Ovary (tissue), 9 donors: ENCODE results near the gene SYT17. TPM values are rescaled to one million over a fixed set of nuclear protein-coding genes. Genes with fewer than 3 reads are reported as not detected.

Experiments
- DNase-seq, 5 donors: peaks; one replicate each; pipeline ENCODE4 v3.0.0-alpha.2; 2019 to 2020
- H3K27ac ChIP-seq, 2 donors: fragments of 200-600 bp; one replicate each; pipeline versions ENCODE4 v1.5.1 to v1.8.0; 2019 to 2022
- H3K27me3 ChIP-seq: fragments of 200-600 bp; one replicate; pipeline ENCODE4 v1.8.0; 2022
- H3K36me3 ChIP-seq: fragments of 200-600 bp; sonication (generic); one replicate; pipeline ENCODE4 v1.5.1; 2019
- H3K4me1 ChIP-seq: one replicate; pipeline ENCODE4 v1.8.1; 2013; ENCODE audit warnings: mild to moderate bottlenecking, moderate library complexity; ENCODE audit not compliant: insufficient read depth
- H3K4me3 ChIP-seq: fragments of 200-600 bp; sonication (generic); one replicate; pipeline ENCODE4 v1.5.1; 2017
- H3K9me3 ChIP-seq, 2 donors: fragments of 200-600 bp in 1 of 2; sonication (generic) in 1 of 2; one replicate each; pipeline versions ENCODE4 v1.5.1 to v1.8.1; 2013 to 2019; ENCODE audit warnings: mild to moderate bottlenecking in 1 of 2, moderate library complexity in 1 of 2
- CTCF ChIP-seq, 3 donors: fragments of 450-650 bp in 2 of 3; fragments of 200-600 bp in 1 of 3; IDR thresholded peaks; one replicate each; pipeline versions ENCODE4 v1.5.1 to v1.8.0; 2016 to 2022; ENCODE audit warnings: antibody characterized with exemption in 3 of 3, mild to moderate bottlenecking in 1 of 3
- EP300 ChIP-seq: sonication (generic); formaldehyde crosslinking; IDR thresholded peaks from one replicate; pipeline ENCODE4 v1.6.1; 2017; ENCODE audit warnings: antibody characterized with exemption
- POLR2A ChIP-seq: fragments of 450-650 bp; IDR thresholded peaks from one replicate; pipeline ENCODE4 v1.6.1; 2017; ENCODE audit warnings: antibody characterized with exemption, mild to moderate bottlenecking, moderate library complexity
- WGBS, 3 donors: extraction: QIAGEN DNeasy Blood & Tissue Kit in 1 of 3; methylation state at CpG; one replicate each; pipeline versions ENCODE4 v1.1.5 to v1.1.7; 2013 to 2017; 5-methylcytosine and 5-hydroxymethylcytosine counted together
- intact Hi-C, 4 donors: fragments of 100-400 bp; cut with DNase I; formaldehyde crosslinking; loops; one replicate each; pipeline versions ENCODE4 v1.11.0 to v1.15.1; 2022 to 2023
- polyA plus RNA-seq, 2 donors: library from polyadenylated mRNA; stranded (reverse); fragments of 200-250 nt in 1 of 2; fragments of 350-450 nt in 1 of 2; fragmentation: Illumina TruSeq in 1 of 2; extraction: RNeasy Lipid Tissue Mini Kit (QIAGEN cat#74804) in 1 of 2; gene quantifications; one replicate each; pipeline ENCODE4 v1.2.3, GENCODE V29; 2013 to 2014
- total RNA-seq, 7 donors: library from RNA; depleted of rRNA in 2 of 7; stranded (reverse); fragments of >200 nt in 2 of 7; fragmentation: NEBNext Ultra II Directional in 3 of 7; extraction: Animal tissue kit (Norgen Biotek cat#: 25700) in 3 of 7; gene quantifications; one replicate each; pipeline versions ENCODE4 v1.1.0 to v1.2.4, GENCODE V29; 2016 to 2023
- donor health status: DM: no; HTN: no; CAD: no; lungs with moderate emphysema.
- donor health status: DM: no; HTN: no; CAD: no.
- donor health status: Bipolar disorder and iron deficiency.
- donor health status: DM: yes; HTN: yes; CAD: no.
- donor health status: DM: no; HTN: no; CAD: no.
- donor health status: DM: yes; HTN: yes; CAD: no.

Gene SYT17
- total and polyA plus RNA-seq, 9 donors: 0.36 to 1.5 (median 0.82) TPM

DNA sequence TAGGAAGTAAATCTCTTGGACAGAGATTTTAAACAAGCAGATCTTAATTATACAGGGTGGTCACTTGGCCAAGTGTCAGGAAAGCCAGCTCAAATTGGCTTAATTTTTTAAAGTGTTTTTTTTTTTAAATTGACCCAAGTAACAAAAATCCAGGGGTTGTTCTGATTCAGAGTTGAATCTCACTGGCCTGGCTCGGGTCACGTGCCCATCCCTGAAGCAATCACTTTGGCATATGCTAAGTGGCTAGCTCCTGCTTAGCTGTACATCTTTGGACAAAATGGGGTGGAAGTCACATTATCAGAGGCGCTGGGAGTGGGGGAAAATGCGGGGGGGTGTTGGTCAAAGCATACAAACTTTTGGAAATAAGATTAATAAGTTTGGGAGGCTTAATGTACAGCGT lies 141.1 kb downstream of the SYT17 start:
- 62 to 75% (median 68%) methylated on average over 5 of the region's 5 CpGs for WGBS, 3 donors
- Histone ChIP-seq H3K27ac (no peak overlapping the region), H3K27me3 (no peaks in the 10 kb centered on the region), H3K36me3 (no peaks in the 10 kb centered on the region), H3K4me3 (no peak overlapping the region), H3K9me3 (no peaks in the 10 kb centered on the region), H3K4me1 (no peaks in the 10 kb centered on the region)
- no peak for TF ChIP-seq CTCF (IDR thresholded peaks at IDR 0.05)
- TF ChIP-seq POLR2A: no peak
- no peak for TF ChIP-seq EP300
- DNase-seq: no peak
- intact Hi-C loops: loop anchor here in 1 of 4 donors (10.0 kb wide), 1 partner anchor 56 kb away; no protein-coding TSS in a partner anchor

DNA sequence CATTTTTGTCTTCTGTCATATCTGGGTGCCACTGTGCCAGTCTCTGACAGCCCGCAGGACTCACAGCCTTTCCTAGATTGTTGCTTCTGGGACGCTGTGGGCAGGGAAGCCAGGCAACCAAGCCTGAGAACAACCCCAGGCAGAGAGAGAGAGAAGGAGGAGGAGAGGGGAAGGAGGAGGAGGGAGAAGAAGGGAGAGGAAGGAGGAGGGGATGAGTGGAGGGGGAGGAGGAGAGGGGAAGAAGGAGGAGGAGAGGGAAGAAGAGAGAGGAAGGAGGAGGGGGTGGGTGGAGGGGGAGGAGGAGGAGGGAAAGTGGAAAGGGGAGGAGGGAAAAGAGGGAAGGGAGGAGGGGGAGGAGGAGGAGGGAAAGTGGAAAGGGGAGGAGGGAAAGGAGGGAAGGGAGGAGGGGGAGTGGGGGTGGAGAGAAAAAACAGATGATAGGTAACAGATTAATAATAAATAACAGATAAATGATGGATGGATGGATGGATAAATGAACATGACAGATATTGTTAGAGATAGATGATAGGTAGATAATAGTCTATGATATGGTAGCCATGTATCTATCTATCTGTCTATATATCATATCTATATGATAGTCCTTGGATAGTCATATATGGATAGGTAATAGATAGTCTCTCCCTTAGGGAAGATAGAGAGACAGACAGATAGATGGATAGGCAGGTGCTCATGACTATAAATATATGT lies 146.8 kb downstream of the SYT17 start:
- 74 to 90% (median 77%) methylated on average over 2 of the region's 2 CpGs for WGBS, 3 donors
- H3K9me3 ChIP-seq: no peaks in the 10 kb centered on the region
- H3K4me3 ChIP-seq: no peak overlapping the region
- H3K27ac ChIP-seq: no peak overlapping the region
- intact Hi-C loops: no loop called here
- no peaks in the 10 kb centered on the region for H3K27me3 ChIP-seq
- no peaks in the 10 kb centered on the region for H3K36me3 ChIP-seq
- no peak for TF ChIP-seq CTCF (IDR thresholded peaks at IDR 0.05)
- TF ChIP-seq POLR2A: no peak
- no peak for TF ChIP-seq EP300
- H3K4me1 ChIP-seq: no peaks in the 10 kb centered on the region
- no peak for DNase-seq

DNA sequence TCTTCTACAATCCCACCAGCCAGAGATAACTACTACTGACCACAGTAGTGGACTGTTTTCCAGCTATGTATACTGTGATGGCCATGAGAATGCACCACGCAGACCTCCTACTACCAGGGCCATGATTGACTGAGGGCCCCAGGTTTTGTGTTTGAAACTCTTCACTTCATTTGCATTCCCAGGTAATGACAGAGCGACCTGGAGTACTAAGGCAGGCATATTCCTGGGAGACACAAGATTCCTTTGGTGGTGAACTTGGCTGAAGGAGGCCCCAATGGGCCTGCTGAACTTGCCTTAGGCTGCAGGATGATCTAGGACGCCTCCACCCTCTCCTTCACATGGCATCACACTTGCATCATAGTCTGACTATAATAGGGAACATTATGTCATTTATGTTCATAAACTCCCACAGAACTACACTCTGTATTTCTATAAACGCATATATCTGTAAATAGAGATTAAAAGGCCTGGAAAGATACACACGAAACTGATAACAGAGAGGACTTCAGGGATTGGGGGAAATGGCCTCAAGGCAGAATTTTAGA lies 147.9 kb downstream of the SYT17 start:
- TF ChIP-seq EP300 (no peak), POLR2A (no peak), CTCF (IDR thresholded peaks at IDR 0.05) (no peak)
- Histone ChIP-seq H3K36me3 (no peaks in the 10 kb centered on the region), H3K27ac (no peak overlapping the region), H3K4me1 (no peaks in the 10 kb centered on the region), H3K4me3 (no peak overlapping the region), H3K27me3 (no peaks in the 10 kb centered on the region), H3K9me3 (no peaks in the 10 kb centered on the region)
- intact Hi-C loops: no loop called here
- DNase-seq: no peak
- WGBS, 3 donors: 46 to 58% (median 57%) methylated on average over 5 of the region's 5 CpGs

GRCh38 chr16:19316846-19317245 lies 148.8 kb downstream of the SYT17 start:
- H3K36me3 ChIP-seq: no peaks in the 10 kb centered on the region
- H3K27ac ChIP-seq: no peak overlapping the region
- no peaks in the 10 kb centered on the region for H3K4me1 ChIP-seq
- intact Hi-C loops: no loop called here
- TF ChIP-seq EP300 (no peak), POLR2A (no peak), CTCF (IDR thresholded peaks at IDR 0.05) (no peak)
- H3K4me3 ChIP-seq: no peak overlapping the region
- WGBS, 3 donors: 29 to 44% (median 31%) methylated on average over 7 of the region's 7 CpGs
- no peaks in the 10 kb centered on the region for H3K27me3 ChIP-seq
- H3K9me3 ChIP-seq: no peaks in the 10 kb centered on the region
- no peak for DNase-seq

Other genes starting within 250 kb of the SYT17 start
- 10 to 100 TPM; 44.3 to 94.5 (median 61.5) TPM for gene SMG1, start 241.8 kb upstream of the SYT17 start, total RNA-seq
- 10 to 100 TPM; 12.5 to 23.5 TPM for gene SMG1, start 241.8 kb upstream of the SYT17 start, polyA plus RNA-seq
- gene TMC7, start 184.3 kb upstream of the SYT17 start, total RNA-seq: under 1 TPM in 6 of 7 donors, not detected in 1; 0.15 to 0.55 (median 0.31) TPM
- gene TMC7, start 184.3 kb upstream of the SYT17 start, polyA plus RNA-seq: 1 to 10 TPM in 1 of 2 donors, under 1 TPM in 1; 0.38 to 1.1 TPM
- 10 to 100 TPM; 23.4 to 39.9 (median 32.9) TPM for gene COQ7, start 100.6 kb upstream of the SYT17 start, total RNA-seq
- gene COQ7, start 100.6 kb upstream of the SYT17 start, polyA plus RNA-seq: 10 to 100 TPM; 19.5 to 23.5 TPM
- 10 to 100 TPM; 28.7 to 58.5 (median 46.8) TPM for gene ITPRIPL2, start 54.3 kb upstream of the SYT17 start, total RNA-seq
- 10 to 100 TPM; 11.4 to 34.8 TPM for gene ITPRIPL2, start 54.3 kb upstream of the SYT17 start, polyA plus RNA-seq
- gene CLEC19A, start 117.5 kb downstream of the SYT17 start, total RNA-seq: not detected
- not detected for gene CLEC19A, start 117.5 kb downstream of the SYT17 start, polyA plus RNA-seq
- gene TMC5, start 249.6 kb downstream of the SYT17 start, total RNA-seq: 1 to 10 TPM in 3 of 7 donors, under 1 TPM in 2, not detected in 2; 0.77 to 5.5 (median 1.5) TPM
- under 1 TPM; 0.35 to 0.63 TPM for gene TMC5, start 249.6 kb downstream of the SYT17 start, polyA plus RNA-seq